HG03457 (cell line): Measurements from ENCODE around the gene KCNAB2.

Experiments
- ATAC-seq: cut with Tn5 transposase; IDR thresholded peaks from one replicate; pipeline ENCODE4 v1.9.1; 2021; ENCODE audit warnings: moderate number of reproducible peaks; ENCODE audit not compliant: unreplicated experiment

The KCNAB2 gene

DNA sequence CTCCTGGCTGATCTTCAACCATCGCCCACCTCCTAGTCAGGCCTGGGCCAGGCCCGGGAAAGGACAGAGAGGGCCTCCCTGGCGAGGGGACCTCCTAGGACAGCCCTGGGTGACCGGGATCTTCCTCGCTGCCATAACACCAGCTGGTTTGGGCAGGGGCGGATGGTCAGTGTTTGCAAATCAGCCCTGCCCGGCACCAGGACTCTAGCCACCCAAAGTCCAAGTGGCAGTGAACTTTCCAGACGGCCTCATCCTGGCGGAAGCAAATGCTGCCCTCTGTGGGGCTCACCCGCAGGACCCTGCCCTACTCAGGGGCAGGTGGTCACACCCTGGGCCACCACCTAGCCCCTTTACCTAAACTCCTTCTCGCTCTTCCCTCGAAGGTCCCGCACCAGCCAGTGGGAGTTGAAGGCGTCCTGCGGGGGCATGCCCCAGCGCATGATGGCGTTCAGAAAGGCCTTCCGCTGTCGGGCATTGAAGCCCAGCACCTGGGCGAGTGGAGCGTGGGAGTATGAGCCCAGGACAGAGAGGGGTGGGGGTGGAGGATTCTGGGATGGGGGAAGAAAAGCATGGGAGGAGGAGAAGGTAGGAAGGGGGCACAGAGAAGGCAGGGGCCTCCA is 79.2 kb downstream of the KCNAB2 start:
- ATAC-seq = no peak

DNA sequence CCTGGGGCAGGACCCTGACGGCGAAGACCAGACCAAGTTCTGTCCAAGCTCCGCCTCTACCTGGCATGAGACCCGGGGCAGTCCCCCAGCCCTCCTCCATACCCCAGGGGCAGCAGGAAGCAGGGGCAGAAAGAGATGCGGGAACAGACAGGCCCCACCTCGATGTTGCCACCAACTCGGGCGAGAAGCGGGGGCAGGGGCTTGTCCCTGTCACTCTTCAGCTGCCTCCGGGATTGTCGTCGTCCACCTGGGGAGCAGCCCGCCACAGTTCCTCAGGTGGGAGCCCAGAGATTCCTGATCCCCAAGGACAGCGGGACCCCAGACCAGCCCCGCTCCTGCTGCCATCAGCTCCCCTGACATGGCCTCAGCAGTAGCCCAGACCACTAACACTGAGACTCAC is 79.7 kb downstream of the KCNAB2 start:
- no peak for ATAC-seq

DNA sequence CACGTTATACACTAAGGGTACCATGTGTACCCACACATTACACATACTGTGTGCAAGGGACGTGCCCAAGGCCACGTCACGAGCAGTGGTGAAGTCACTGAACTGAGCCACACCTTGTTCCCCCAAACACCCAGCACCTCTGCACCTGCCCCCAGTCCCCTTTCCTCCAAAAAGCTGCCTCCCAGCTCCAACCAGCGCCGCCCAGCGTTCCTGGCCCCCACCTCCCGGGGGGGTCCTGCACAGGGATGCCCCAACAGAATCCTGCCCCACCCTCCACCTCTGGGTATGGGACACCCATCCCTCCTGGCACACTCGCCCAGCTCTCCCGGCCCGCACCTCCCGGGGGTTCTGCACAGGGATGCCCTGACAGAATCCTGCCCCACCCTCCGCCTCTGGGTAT is 80.3 kb downstream of the KCNAB2 start:
- no peak for ATAC-seq

- ATAC-seq = no peak
Measured at GRCh38 chr1:6126521-6127067, 80.9 kb downstream of the KCNAB2 start.

DNA sequence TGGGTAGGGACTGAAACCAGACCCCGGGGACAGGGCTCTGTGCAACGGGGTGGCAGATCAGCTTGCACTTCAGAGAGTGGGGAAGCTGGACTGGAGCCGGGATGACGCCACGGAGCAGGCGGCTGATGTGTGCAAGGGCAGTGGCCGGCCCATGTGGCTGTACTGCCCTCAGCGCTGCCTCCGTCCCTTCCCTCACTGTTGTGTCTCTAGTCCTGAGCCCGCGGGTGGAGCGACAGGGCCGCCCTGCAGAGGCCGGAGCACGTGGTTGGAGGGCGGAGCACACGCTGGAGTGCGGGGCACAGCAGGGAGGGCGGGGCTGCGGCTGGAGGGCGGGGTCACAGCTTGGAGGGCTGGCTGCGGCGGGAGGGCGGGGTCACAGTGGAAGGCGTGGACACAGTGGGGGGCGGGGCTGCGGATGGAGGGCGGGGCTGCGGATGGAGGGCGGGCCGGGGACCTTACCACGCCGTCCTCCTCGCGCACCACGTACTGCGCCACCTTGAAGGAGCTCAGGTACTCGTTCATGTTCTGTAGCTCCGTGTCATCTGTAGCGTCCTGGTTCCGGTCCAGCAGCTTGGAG is 82.0 kb downstream of the KCNAB2 start:
- ATAC-seq = no peak

DNA sequence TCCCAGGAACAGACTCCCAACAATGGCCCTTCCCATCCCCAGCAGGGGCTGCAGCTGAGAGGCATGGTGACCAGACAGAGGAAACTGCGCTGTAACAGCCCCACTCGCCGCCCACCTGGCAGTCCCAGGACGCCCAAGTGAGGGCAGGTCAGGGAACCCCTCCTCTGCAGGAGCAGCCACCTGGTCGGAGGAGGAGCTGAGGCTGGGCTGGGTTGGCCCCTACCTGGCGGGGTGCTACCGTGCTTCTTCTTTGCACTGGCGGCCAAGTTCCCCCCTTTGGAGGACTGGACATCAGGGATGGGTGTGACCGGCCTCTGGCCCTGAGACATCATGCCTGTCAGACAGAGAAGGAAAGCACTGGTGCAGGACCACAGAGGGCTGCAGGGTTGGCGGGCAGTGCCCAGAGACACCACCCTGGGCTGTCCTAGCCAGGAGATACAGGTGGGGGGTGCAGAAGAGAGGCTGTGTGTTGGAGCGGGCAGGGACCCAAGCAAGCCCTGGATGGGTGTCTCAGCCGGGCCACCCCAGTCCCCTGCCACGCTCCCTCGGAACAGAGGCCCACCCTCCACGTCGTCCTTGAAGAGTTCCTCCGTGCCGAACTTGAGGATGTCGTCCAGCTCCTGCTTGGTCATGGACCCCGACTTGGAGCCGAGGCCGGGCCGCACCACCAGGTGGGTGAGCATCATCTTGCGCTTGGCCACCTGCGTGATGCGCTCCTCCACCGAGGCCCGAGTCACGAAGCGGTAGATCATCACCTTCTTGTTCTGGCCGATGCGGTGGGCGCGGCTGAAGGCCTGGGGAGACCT is 82.8 kb downstream of the KCNAB2 start:
- ATAC-seq = no peak

DNA sequence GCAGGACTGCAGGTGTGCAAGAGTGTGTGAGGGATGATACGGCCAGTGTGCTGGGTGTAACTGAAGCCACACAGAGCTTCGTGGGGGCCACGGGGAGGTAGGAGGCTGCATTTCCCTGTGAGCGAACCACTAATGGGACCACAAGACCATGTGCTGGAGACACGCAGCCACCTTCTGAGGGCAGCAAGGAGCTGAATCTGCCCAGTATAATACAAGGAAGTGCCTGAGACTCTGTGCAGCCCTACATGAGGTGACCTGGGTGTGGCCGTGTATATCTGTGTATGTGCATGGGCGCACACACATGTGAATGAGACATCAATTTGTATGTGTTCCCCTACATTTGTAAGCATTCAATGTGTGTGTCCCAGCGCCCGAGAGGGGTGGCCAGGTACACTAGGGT is 83.6 kb downstream of the KCNAB2 start:
- ATAC-seq = no peak

GRCh38 chr1:6130036-6130435 is 84.3 kb downstream of the KCNAB2 start:
- no peak for ATAC-seq

DNA sequence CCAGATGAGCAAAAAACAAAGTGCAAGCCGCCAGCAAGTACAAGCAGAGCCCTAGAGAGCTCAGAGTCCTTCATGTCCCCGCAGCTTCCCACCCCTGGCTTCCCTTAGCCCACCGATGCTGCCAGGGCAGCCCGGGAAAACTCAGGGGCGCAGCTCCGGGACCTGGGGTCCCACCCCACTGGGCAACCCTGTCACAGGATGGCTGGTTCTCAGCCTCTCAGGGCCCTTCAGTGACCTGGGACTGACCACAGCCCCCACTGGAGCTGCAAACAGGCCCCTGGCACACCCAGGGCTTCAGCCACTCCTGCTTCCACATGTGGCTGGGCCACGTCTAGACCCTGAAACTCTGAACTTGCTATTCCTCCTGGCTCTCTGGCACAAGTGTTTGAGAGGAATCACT is 84.9 kb downstream of the KCNAB2 start:
- no peak for ATAC-seq

GRCh38 chr1:6131561-6131960 is 85.9 kb downstream of the KCNAB2 start:
- no peak for ATAC-seq

GRCh38 chr1:6133146-6133895 is 87.6 kb downstream of the KCNAB2 start:
- no peak for ATAC-seq

GRCh38 chr1:6134206-6134605 is 88.5 kb downstream of the KCNAB2 start:
- ATAC-seq = no peak

GRCh38 chr1:6134741-6135510 is 89.2 kb downstream of the KCNAB2 start:
- no peak for ATAC-seq

- no peak for ATAC-seq
Measured at GRCh38 chr1:6136516-6137220, 91.0 kb downstream of the KCNAB2 start.

- no peak for ATAC-seq
Measured at GRCh38 chr1:6137758-6138157, 92.1 kb downstream of the KCNAB2 start.

GRCh38 chr1:6140413-6140812 is 94.7 kb downstream of the KCNAB2 start:
- no peak for ATAC-seq

GRCh38 chr1:6141592-6141991 is 95.9 kb downstream of the KCNAB2 start:
- no peak for ATAC-seq

DNA sequence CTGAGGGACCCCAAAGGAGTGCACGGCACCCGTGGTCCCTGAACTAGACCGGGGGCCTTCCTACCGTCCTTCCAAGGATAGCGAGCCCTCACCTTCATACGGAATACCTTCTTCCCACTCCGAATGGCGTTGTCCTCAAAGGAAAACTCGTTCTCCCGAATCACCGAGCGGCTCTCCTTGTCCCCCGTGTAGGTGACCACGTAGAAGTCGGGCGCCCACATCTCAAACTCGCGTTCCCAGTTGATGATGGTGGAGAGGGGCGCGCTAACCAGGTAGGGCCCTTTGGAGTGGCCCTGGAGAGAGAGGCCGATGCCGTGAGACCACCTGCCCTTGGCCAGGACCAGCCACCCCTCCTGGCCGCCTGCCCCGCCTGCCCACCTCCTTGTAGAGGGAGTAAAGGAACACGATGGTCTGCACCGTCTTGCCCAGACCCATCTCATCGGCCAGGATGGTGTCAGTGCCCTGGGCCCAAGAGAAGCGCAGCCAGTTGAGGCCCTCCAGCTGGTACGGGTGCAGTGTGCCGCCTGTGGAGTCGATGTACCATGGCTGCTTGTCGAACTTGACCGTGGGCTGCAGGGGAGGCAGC is 96.4 kb downstream of the KCNAB2 start:
- no peak for ATAC-seq

DNA sequence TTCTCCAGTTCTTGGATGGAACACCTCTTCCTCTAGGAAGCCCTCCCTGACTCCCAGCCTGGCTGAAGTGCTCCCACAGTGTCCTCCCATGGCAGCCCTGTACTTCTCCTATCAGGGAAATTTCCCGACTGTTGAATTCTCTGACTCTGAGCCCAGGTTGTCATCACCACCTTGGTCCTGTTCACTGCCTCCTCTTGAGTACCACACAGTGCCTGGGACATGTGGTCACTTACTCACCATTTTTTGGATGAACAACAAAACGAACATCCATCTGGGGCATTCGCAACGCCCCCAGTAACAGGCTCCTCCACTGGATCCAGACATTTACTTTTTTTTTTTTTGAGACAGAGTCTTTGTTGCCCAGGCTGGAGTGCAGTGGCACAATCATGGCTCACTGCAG is 97.0 kb downstream of the KCNAB2 start:
- no peak for ATAC-seq

DNA sequence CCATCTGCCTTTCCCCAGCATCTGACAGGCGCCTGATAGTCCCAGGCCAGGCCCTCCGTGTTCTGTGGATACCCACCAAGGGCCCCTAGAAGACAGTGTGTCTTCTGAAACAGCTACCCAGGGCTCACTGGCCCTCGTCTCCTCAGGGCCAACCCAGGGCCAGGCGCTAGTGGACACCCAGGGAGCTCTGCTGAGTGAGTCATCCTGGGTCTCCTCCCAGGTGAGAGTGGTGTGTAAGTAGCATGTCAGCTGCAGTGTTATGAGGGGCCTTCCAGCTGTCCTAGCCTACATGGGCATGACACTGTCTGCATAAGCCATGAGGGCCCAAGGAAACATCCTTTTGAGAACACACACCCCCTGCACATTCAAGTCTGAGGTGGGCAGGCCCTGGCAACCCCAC is 97.7 kb downstream of the KCNAB2 start:
- ATAC-seq = no peak
